Cardiac muscle cell (in vitro differentiated cells and primary cell): ENCODE results near the gene ANKFY1. TPM values are rescaled to one million over a fixed set of nuclear protein-coding genes. Genes with fewer than 3 reads are reported as not detected.

Experiments
- DNase-seq, 2 donors: peaks; one replicate each; pipeline versions ENCODE4 v3.0.0 to v3.0.0-alpha.2; 2010 to 2017; ENCODE audit warnings: low read depth in 1 of 2, low spot score in 1 of 2
- H3K27ac ChIP-seq: fragments of 200-600 bp; sonication (generic); 2 replicates; pipeline ENCODE4 v1.5.1; 2016
- H3K27me3 ChIP-seq: fragments of 200-600 bp; sonication (generic); 2 replicates; pipeline ENCODE4 v1.6.0; 2016; ENCODE audit warnings: control low read depth
- H3K36me3 ChIP-seq: fragments of 200-600 bp; sonication (generic); 2 replicates; pipeline ENCODE4 v1.5.1; 2016; ENCODE audit warnings: control low read depth
- H3K4me1 ChIP-seq: fragments of 200-600 bp; sonication (generic); 2 replicates; pipeline ENCODE4 v1.8.1; 2017; ENCODE audit warnings: low read depth, mild to moderate bottlenecking, mixed run types
- H3K4me3 ChIP-seq: fragments of 200-600 bp; sonication (generic); 2 replicates; pipeline ENCODE4 v1.5.1; 2016; ENCODE audit warnings: mild to moderate bottlenecking
- H3K9me3 ChIP-seq: fragments of 200-600 bp; sonication (generic); 2 replicates; pipeline ENCODE4 v1.5.1; 2017; ENCODE audit warnings: low read depth, mild to moderate bottlenecking, control low read depth
- CTCF ChIP-seq: IDR thresholded peaks from 2 replicates; pipeline ENCODE4 v1.5.1; 2012; ENCODE audit warnings: low read depth, mild to moderate bottlenecking, low read length
- polyA plus RNA-seq: library from polyadenylated mRNA; unstranded; fragments of >200 nt; fragmentation: Nextera tagmentation; extraction: Ambion mirVana; gene quantifications from 2 replicates; pipeline ENCODE4 v1.2.1, GENCODE V29; 2016
- total RNA-seq: library from RNA; depleted of rRNA; stranded (reverse); fragments of >200 nt; gene quantifications from 2 replicates; pipeline ENCODE4 v1.2.3, GENCODE V29; 2016

ANKFY1 gene
- total and polyA plus RNA-seq, 2 experiments from 2014 or later = 19.5 to 29.0 TPM

- Histone ChIP-seq H3K27me3 (no peaks in the 10 kb centered on the region), H3K4me3 (no peak overlapping the region), H3K27ac (no peak overlapping the region), H3K9me3 (no peaks in the 10 kb centered on the region), H3K36me3 (peaks cover 11% of the 10 kb centered on the region), H3K4me1 (no peaks in the 10 kb centered on the region)
- no peak for TF ChIP-seq CTCF
- no peak for DNase-seq
Observed at GRCh38 chr17:4124999-4125398, 138.8 kb downstream of the ANKFY1 start.

GRCh38 chr17:4120332-4120731 is 143.4 kb downstream of the ANKFY1 start:
- H3K27ac ChIP-seq = no peak overlapping the region
- no peaks in the 10 kb centered on the region for H3K9me3 ChIP-seq
- DNase-seq = no peak
- no peaks in the 10 kb centered on the region for H3K27me3 ChIP-seq
- TF ChIP-seq CTCF = no peak
- no peaks in the 10 kb centered on the region for H3K4me1 ChIP-seq
- no peak overlapping the region for H3K4me3 ChIP-seq
- H3K36me3 ChIP-seq = peaks cover 21% of the 10 kb centered on the region

- Histone ChIP-seq H3K36me3 (peaks cover 27% of the 10 kb centered on the region), H3K4me3 (no peak overlapping the region)
Observed at GRCh38 chr17:4119299-4119698, 144.5 kb downstream of the ANKFY1 start.

GRCh38 chr17:4118015-4118743 is 145.6 kb downstream of the ANKFY1 start:
- H3K36me3 ChIP-seq = peaks cover 29% of the 10 kb centered on the region
- H3K4me3 ChIP-seq = no peak overlapping the region
- no peak for DNase-seq
- no peaks in the 10 kb centered on the region for H3K4me1 ChIP-seq
- H3K9me3 ChIP-seq = no peaks in the 10 kb centered on the region
- H3K27me3 ChIP-seq = no peaks in the 10 kb centered on the region
- no peak overlapping the region for H3K27ac ChIP-seq
- no peak for TF ChIP-seq CTCF

More at GRCh38 chr17:4119299-4119698, 144.5 kb downstream of the ANKFY1 start:
- Histone ChIP-seq H3K9me3 (no peaks in the 10 kb centered on the region), H3K27me3 (no peaks in the 10 kb centered on the region), H3K4me1 (no peaks in the 10 kb centered on the region), H3K27ac (no peak overlapping the region)
- TF ChIP-seq CTCF = no peak
- no peak for DNase-seq

- no peak overlapping the region for H3K4me3 ChIP-seq
- H3K27me3 ChIP-seq = no peaks in the 10 kb centered on the region
- no peak for TF ChIP-seq CTCF
- H3K4me1 ChIP-seq = no peaks in the 10 kb centered on the region
- no peaks in the 10 kb centered on the region for H3K9me3 ChIP-seq
- H3K36me3 ChIP-seq = peaks cover 34% of the 10 kb centered on the region
- DNase-seq = no peak
- H3K27ac ChIP-seq = no peak overlapping the region
Observed at GRCh38 chr17:4116516-4116915, 147.3 kb downstream of the ANKFY1 start.

Other genes starting within 250 kb of the ANKFY1 start
- 18.4 and 26.2 TPM in 2 replicates for gene ZZEF1, start 120.9 kb downstream of the ANKFY1 start, total RNA-seq
- gene ZZEF1, start 120.9 kb downstream of the ANKFY1 start, polyA plus RNA-seq = 6.0 and 7.1 TPM in 2 replicates
- 34.8 and 39.7 TPM in 2 replicates for gene CYB5D2, start 120.8 kb downstream of the ANKFY1 start, total RNA-seq
- 25.2 and 33.7 TPM in 2 replicates for gene CYB5D2, start 120.8 kb downstream of the ANKFY1 start, polyA plus RNA-seq
- 99.0 and 120 TPM in 2 replicates for gene UBE2G1, start 102.7 kb upstream of the ANKFY1 start, total RNA-seq
- 107 and 123 TPM in 2 replicates for gene UBE2G1, start 102.7 kb upstream of the ANKFY1 start, polyA plus RNA-seq
- not detected in 2 replicates for gene SPNS3, start 170.0 kb upstream of the ANKFY1 start, total RNA-seq
- gene SPNS3, start 170.0 kb upstream of the ANKFY1 start, polyA plus RNA-seq = not detected in 2 replicates
- 1.0 and 3.5 TPM in 2 replicates for gene SPNS2, start 234.9 kb upstream of the ANKFY1 start, total RNA-seq
- gene SPNS2, start 234.9 kb upstream of the ANKFY1 start, polyA plus RNA-seq = 1.6 and 1.7 TPM in 2 replicates